HG02678 (cell line): ENCODE results near the gene ACBD7.
A peak's percentile ranks its signal among the peaks of the same experiment; 100 is the strongest.

ENCODE experiments used
- ATAC-seq: cut with Tn5 transposase; IDR thresholded peaks from one replicate; pipeline ENCODE4 v1.9.1; 2021; ENCODE audit warnings: mild to moderate bottlenecking, moderate library complexity; ENCODE audit not compliant: unreplicated experiment

Gene ACBD7

GRCh38 chr10:15088428-15089261, at the start of gene ACBD7:
Gene ACBD7, minus strand, starts transcription at chr10:15088776. Its CDS starts 48 bp downstream, at chr10:15088728.
- ATAC-seq = peak; percentile 100

DNA sequence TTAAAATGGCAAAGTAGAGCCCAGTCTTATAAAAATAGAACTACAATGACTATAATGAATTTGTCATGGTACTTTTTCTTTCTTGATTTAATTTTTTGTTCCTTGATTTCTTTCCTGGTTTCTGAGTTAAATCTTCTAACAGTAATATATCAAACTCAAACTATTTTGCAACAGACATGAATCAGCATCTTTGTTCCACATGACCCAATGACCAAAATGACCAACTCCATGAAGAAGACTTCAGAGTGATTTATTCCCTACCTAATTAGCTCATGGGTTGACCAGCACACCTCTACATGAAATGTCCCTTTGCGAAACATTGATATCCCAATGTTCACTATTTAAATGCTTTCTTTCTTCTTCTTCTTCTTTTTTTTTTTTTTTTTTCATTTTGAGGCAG, 49.1 kb upstream of the ACBD7 start:
- ATAC-seq = no peak

DNA sequence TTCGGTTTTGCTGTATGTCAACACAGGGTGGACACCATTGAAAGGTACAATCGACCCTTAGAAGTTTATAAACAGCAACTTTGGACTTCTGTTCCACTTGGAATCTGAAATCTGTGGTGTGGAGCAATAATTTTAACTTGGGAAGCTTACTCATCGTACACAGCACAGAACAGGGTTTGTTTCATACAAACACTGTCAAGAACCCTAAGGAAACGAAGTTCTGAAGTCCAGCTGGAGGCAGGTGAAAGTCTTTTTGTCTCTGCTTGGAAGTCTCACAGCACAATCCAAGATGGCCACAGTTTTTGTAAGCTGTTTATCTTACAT, 48.4 kb upstream of the ACBD7 start:
- no peak for ATAC-seq

DNA sequence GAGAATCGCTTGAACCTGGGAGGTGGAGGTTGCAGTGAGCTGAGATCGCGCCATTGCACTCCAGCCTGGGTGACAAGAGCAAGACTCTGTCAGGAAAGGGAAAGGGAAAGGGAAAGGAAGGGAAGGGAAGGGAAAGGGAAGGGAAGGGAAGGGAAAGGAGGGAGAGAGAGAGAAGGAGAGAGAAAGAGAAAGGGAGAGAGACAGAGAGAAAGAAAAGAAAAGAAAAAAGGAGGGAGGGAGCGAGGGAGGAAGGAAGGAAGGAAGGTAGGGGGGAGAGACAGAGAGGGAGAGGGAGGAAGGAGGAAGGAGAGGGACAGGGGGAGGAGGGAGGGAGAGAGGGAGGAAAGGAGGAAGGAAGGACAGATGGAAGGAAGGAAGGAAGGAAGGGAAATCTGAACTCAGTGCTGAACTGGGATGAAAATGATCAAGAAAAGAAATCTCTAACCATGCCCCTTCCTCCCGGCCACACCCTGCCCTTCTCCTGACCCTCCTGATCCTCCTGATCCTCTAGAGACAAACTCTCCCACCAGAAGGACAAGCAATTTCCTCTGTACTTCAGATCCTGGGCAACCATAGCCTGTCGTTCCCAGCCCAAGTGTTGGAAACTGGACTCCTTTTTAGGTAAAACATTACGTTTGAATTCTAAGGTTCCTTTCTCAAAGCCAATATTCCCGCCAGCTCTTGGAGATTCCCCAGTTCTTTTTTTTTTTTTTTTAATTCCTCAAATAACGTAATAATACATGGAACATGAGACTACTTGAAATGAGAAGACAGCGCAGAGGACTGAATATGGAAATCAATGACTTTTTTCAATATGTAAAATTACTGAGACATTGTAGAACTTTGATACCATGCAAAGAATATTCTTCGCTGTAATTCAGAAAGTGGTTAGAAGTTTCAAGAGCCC, 47.8 kb upstream of the ACBD7 start:
- ATAC-seq = no peak

DNA sequence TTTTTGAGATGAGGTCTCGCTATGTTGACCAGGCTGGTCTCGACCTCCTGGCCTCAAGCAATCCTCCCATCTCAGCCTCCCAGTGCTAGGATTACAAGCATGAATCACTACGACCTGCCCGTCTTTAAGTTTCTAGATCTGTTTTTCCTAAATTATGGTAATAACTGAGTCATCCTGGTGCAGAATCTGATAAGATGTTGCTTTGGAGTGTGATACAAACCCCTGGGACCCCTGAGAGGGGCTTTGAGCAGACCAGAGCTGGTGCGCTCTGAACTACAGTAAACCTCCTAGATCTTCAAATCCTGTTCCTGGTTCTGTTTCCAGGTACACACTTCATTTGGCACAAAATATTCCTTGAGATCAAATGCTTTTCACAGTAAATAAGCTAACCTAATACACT, 42.8 kb upstream of the ACBD7 start:
- no peak for ATAC-seq

GRCh38 chr10:15124908-15125307, 36.3 kb upstream of the ACBD7 start:
- ATAC-seq = no peak

GRCh38 chr10:15124190-15124589, 35.6 kb upstream of the ACBD7 start:
- ATAC-seq = no peak

DNA sequence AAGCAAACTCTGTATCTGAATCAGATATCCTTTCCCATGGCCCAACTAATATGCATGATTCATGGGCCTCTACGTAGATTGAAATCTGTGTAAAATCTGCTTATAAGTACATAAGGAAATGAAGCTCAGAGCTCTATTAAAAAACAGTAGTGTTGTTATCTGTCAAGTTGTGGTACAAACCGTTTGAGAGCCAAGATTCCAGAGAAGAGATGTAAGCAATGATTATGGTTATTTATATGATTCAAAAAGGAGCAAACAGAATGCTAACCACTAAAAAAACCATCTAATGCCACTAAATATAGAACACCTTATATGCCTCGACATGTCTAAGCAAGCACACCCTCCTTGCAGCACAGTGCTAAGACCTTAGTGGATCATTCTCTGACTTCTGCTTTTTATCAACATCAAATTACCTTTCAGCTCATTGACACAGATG, 35.2 kb upstream of the ACBD7 start:
- no peak for ATAC-seq

GRCh38 chr10:15122477-15123030, 34.0 kb upstream of the ACBD7 start:
- ATAC-seq = peak; percentile 94

GRCh38 chr10:15121707-15122106, 33.1 kb upstream of the ACBD7 start:
- ATAC-seq = no peak

- ATAC-seq = no peak
Observed at GRCh38 chr10:15120523-15120922, 31.9 kb upstream of the ACBD7 start.

DNA sequence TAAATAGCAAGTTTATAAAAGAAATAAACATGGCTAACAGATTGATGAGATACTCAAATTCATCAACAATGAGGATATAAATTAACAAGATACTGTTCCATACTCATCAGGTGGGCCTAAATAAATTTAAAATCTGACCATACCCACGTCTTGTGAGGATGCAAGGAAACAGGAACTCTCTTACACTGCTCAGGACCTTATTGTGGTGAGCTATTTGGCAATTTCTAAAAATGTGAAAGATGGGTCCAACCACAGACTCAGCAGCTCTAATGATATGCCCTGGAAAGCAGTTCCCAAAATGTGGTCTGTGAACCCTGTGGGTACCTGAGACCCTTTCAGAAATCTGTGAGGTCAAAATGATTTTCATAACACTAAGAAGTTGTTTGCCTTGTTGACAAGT, 30.0 kb upstream of the ACBD7 start:
- no peak for ATAC-seq

DNA sequence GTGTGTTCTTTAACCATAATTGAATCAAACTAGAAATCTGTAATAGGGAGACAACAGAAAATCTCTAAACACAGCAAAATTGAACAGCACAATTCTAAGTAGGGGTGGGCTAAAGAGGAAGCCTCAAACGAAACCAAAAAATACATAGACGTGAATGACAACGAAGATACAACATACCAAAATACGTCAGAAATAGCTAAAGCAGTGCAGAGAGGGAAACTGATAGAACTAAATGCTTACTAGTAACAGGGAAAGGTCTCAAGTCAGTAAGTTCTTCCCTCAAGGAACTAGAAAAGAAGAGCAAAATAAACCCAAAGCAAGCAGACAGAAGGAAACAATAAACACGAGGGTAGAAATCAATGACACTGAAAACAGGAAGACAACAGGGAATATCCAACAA, 27.6 kb upstream of the ACBD7 start:
- ATAC-seq = no peak

- ATAC-seq = no peak
Observed at GRCh38 chr10:15113766-15114165, 25.2 kb upstream of the ACBD7 start.

- ATAC-seq = no peak
Observed at GRCh38 chr10:15112657-15113056, 24.1 kb upstream of the ACBD7 start.

GRCh38 chr10:15106352-15107013, 17.9 kb upstream of the ACBD7 start:
- ATAC-seq = peak; percentile 83

- no peak for ATAC-seq
Observed at GRCh38 chr10:15103513-15103912, 14.9 kb upstream of the ACBD7 start.

DNA sequence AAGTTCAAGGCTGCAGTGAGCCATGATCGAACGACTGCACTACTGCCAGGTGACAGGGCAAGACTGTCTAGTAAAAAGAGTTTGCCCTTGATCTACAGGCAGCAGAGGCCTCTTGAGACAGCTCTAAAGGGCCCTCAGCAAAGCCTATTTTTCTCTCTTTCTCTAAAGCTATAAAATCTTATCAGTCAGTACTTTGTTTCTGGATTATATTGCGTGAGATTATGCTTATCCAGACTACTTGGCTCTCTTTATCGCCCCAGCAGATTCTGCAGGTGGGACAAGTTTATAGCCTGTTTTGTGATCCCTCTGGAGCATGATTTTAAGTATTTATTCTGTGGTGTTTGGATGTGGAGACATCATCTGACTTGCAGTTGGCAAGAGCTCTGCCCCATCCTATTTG, 11.3 kb upstream of the ACBD7 start:
- no peak for ATAC-seq

- ATAC-seq = peak; percentile 85
Observed at GRCh38 chr10:15097011-15097812, 8.6 kb upstream of the ACBD7 start, which contains the start of gene RPP38. Gene RPP38, plus strand, starts transcription at chr10:15097355. Its CDS starts 5,960 bp downstream, at chr10:15103315.

GRCh38 chr10:15096661-15097010, 8.1 kb upstream of the ACBD7 start:
- peak; percentile 24 for ATAC-seq
